Bronchial epithelial cell (primary cell): ENCODE data around the gene SLCO4A1. TPM values are rescaled to one million over a fixed set of nuclear protein-coding genes. Genes with fewer than 3 reads are reported as not detected.

Source experiments
- DNase-seq: peaks from one replicate; pipeline ENCODE4 v3.0.0-alpha.2; 2010; ENCODE audit warnings: low read depth
- FAIRE-seq: peaks from 2 replicates; lab custom pipeline; 2011; peaks lifted over from hg19 to GRCh38; lab: Jason Lieb, UNC
- H3K27me3 ChIP-seq: 2 replicates; pipeline ENCODE4 v1.5.1; 2011; ENCODE audit warnings: low read length; ENCODE audit not compliant: control insufficient read depth, insufficient read depth
- H3K36me3 ChIP-seq: 2 replicates; pipeline ENCODE4 v1.5.1; 2011; ENCODE audit warnings: low read length; ENCODE audit not compliant: control insufficient read depth, insufficient read depth
- H3K4me3 ChIP-seq: 2 replicates; pipeline ENCODE4 v1.5.1; 2011; ENCODE audit warnings: mild to moderate bottlenecking, low read depth, low read length, control low read depth
- CTCF ChIP-seq: IDR thresholded peaks from 2 replicates; pipeline ENCODE4 v1.5.1; 2011; ENCODE audit warnings: mild to moderate bottlenecking, moderate library complexity, low read length, control low read depth, inconsistent platforms; ENCODE audit not compliant: insufficient read depth, severe bottlenecking
- total RNA-seq: library from RNA; depleted of rRNA; stranded (reverse); fragments of >200 nt; gene quantifications from 2 replicates; pipeline ENCODE4 v1.2.1, GENCODE V29; 2014

The SLCO4A1 gene
- total RNA-seq, 1 donor from 2014 or later: 1.6 TPM

GRCh38 chr20:62719250-62719935 is 77.1 kb downstream of the SLCO4A1 start:
- DNase-seq: no peak
- FAIRE-seq: no peak
- no peaks in the 10 kb centered on the region for H3K36me3 ChIP-seq

More at GRCh38 chr20:62719250-62719935, 77.1 kb downstream of the SLCO4A1 start:
- TF ChIP-seq CTCF: no peak
- Histone ChIP-seq H3K27me3 (peaks cover 27% of the 10 kb centered on the region), H3K4me3 (no peak overlapping the region)

Other genes starting within 250 kb of the SLCO4A1 start
- gene CABLES2, start 235.2 kb upstream of the SLCO4A1 start, total RNA-seq: 0.51 and 1.3 TPM in 2 replicates
- under 0.01 and 1.0 TPM in 2 replicates for gene RBBP8NL, start 215.0 kb upstream of the SLCO4A1 start, total RNA-seq
- not detected in 2 replicates for gene GATA5, start 166.5 kb upstream of the SLCO4A1 start, total RNA-seq
- gene NTSR1, start 66.3 kb downstream of the SLCO4A1 start, total RNA-seq: not detected in 2 replicates
- gene MRGBP, start 154.0 kb downstream of the SLCO4A1 start, total RNA-seq: 20.6 and 22.9 TPM in 2 replicates
- 16.1 and 17.8 TPM in 2 replicates for gene OGFR, start 162.3 kb downstream of the SLCO4A1 start, total RNA-seq
- gene COL9A3, start 174.5 kb downstream of the SLCO4A1 start, total RNA-seq: not detected in 2 replicates
- gene TCFL5, start 219.3 kb downstream of the SLCO4A1 start, total RNA-seq: 13.2 and 14.5 TPM in 2 replicates